ENCODE measurements around the gene ACLY. TPM values are rescaled to one million over a fixed set of nuclear protein-coding genes. Genes with fewer than 3 reads are reported as not detected.
A peak's percentile ranks its signal among the peaks of the same experiment; 100 is the strongest.

The ACLY gene
- total and polyA plus RNA-seq, 2 of the 13 experiments (the other 11 are each of a cell fraction or from before 2014, with no cell fraction given): 111 to 218 TPM

GRCh38 chr17:41966463-41967140 lies 47.9 kb upstream of the ACLY start, which contains the start of gene CNP (continued):
- TF ChIP-seq ZBED4 (CRISPR knock-in tag; IDR thresholded peaks at IDR 0.05; ENCODE audit: borderline replicate concordance) (no peak; the same call in 1 of the 2 replicates), GABPB1 (CRISPR knock-in tag; IDR thresholded peaks at IDR 0.05) (peak; percentile 85), ADNP (CRISPR knock-in tag; IDR thresholded peaks at IDR 0.05) (no peak), ZMYM3 (CRISPR knock-in tag; IDR thresholded peaks at IDR 0.05) (no peak), RERE (CRISPR knock-in tag; IDR thresholded peaks at IDR 0.05; ENCODE audit: low read depth) (no peak), ZNF225 (CRISPR knock-in tag; IDR thresholded peaks at IDR 0.05) (no peak), ZNF597 (CRISPR knock-in tag; IDR thresholded peaks at IDR 0.05) (no peak), ZNF83 (CRISPR knock-in tag; IDR thresholded peaks at IDR 0.05; ENCODE audit: borderline replicate concordance) (no peak), E2F2 (CRISPR knock-in tag; IDR thresholded peaks at IDR 0.05; ENCODE audit: borderline replicate concordance) (peak; percentile 14; the same call in 1 of the 2 replicates), TMF1 (CRISPR knock-in tag; IDR thresholded peaks at IDR 0.05; ENCODE audit: low read depth) (peak; percentile 85), TCF12 (IDR thresholded peaks at IDR 0.05) (no peak), TCF12 (CRISPR knock-in tag; IDR thresholded peaks at IDR 0.05) (no peak; the same call in 1 of the 2 replicates), ZFP41 (CRISPR knock-in tag; IDR thresholded peaks at IDR 0.05; ENCODE audit: borderline replicate concordance) (no peak; the same call in 1 of the 2 replicates), HMGXB4 (CRISPR knock-in tag; IDR thresholded peaks at IDR 0.05; ENCODE audit: borderline replicate concordance in 1 of 2, low read depth in 1 of 2) (peak; percentile 85 to 91), THAP11 (CRISPR knock-in tag; IDR thresholded peaks at IDR 0.05) (peak; percentile 84)

Data from HepG2 (cell line).